ENCODE measurements around the gene CYP2S1.

DNA sequence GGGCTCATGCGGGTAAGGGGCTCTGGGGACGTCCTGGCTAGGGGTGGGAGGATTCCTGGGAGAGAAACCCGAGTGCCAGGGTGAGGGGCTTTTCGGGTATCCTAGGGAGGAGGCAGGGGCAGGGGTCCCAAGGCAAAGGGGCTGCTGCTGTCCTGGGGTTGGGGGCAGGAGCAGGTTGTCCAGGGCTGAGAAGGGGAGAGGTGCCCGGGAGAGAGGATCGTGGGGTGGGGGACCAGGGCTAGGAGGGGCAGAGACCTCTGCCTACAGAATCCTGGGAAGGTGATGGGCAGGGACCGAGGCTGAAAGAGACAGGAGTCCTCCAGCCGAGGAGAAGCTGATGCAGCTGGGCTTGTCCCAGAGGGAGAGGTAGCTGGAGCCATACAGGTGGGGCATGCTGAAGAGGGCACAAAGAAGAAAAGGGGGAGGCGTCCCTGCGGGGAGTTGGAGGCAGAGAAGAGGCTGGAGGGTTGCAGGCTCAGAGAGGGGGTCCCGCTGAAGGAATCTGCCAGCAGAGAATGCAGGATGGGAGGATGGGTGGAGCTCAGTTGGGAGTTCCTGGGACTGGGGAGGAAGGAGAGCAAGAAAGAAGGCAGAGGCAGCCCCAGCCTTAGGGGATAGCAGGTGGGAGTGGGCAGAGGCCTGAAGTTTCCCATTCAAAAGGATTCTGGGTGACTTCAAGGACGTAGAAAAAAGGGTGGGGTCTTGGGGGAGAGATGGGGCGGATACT, 574 bp downstream of the CYP2S1 start:
- TF ChIP-seq, protein P1, sequence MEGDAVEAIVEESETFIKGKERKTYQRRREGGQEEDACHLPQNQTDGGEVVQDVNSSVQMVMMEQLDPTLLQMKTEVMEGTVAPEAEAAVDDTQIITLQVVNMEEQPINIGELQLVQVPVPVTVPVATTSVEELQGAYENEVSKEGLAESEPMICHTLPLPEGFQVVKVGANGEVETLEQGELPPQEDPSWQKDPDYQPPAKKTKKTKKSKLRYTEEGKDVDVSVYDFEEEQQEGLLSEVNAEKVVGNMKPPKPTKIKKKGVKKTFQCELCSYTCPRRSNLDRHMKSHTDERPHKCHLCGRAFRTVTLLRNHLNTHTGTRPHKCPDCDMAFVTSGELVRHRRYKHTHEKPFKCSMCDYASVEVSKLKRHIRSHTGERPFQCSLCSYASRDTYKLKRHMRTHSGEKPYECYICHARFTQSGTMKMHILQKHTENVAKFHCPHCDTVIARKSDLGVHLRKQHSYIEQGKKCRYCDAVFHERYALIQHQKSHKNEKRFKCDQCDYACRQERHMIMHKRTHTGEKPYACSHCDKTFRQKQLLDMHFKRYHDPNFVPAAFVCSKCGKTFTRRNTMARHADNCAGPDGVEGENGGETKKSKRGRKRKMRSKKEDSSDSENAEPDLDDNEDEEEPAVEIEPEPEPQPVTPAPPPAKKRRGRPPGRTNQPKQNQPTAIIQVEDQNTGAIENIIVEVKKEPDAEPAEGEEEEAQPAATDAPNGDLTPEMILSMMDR (conservative IDR thresholded peaks at IDR 0.05; ENCODE audit: low read length) = no peak
- no peak for TF ChIP-seq EZH2phosphoT487 (IDR thresholded peaks at IDR 0.05; ENCODE audit: borderline replicate concordance)
